GM21576 (cell line): Measurements from ENCODE around the gene SLC38A11.
"Not testable (repeated sequence)": the region's sequence is repeated elsewhere in the genome, so short reads cannot be mapped to it uniquely, and the experiment has no call there.

ENCODE experiments used
- ATAC-seq: cut with Tn5 transposase; IDR thresholded peaks from one replicate; pipeline ENCODE4 v1.9.1; 2021; ENCODE audit warnings: mild to moderate bottlenecking, moderate library complexity; ENCODE audit not compliant: unreplicated experiment

SLC38A11 gene

DNA sequence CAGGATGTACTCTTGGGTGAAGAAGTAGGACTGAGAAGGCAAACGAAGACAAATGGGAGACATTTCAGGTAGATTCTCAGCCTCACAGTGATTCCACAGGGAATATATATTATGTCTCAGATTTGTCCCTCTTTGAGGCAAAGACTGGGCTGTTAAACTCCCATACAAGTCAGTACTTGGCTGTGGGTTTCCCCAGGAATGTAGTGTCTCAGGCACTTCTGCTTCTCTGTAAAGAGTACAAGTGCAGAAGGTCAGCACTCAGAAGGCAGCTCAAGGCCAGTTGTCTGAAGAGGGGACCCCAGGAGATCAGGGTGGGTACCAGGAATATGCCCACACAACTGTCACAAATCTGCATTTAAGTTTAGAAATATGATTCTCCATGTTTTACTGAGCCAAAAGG, 73.8 kb downstream of the SLC38A11 start:
- no peak for ATAC-seq

DNA sequence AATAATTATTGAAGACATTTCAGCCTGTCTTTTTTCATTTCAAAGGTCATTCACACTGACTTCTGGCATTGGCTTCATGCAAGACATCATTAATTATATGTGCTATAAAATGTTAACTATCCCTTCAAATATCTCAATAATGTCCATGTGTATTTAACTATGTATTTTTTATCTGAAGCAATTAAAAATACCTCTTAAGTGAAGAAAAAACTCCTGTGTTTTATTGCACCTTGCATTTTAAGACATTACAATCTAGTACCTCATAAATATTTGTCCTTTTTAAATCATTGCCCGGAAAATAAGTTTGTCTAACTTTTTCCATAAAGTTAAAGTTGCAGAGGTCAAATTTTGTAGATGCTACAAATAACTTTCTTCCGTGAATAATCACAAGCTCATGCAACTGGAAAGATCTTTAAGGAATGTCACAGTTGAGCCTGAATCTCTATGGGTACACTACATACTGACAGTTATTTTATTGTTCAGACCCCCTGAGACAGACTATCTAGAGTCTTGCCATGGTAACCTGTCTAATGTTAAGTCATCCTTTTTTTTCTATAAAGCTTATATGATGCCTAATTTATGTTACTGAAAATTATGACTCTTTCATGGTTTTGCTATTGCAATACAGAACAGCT, 75.3 kb downstream of the SLC38A11 start:
- ATAC-seq: no peak

DNA sequence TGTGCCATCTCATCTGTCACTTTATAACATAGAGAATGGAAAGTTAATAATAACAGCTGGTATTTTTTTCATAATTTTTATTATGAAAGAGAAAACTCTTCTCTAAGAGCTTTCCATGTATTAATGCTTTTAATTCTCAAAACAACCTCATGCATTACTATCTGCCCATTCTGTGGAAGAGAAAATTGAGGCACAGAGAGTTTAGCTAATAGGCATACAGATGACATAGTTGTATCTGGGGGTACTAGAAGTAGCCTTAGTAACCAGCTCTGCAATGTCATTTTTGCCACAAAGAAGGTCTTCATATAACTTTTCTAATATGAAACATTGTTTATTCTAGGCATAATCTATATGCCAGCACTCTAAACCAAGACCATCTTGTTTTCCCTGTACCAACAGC, 77.4 kb downstream of the SLC38A11 start:
- no peak for ATAC-seq

DNA sequence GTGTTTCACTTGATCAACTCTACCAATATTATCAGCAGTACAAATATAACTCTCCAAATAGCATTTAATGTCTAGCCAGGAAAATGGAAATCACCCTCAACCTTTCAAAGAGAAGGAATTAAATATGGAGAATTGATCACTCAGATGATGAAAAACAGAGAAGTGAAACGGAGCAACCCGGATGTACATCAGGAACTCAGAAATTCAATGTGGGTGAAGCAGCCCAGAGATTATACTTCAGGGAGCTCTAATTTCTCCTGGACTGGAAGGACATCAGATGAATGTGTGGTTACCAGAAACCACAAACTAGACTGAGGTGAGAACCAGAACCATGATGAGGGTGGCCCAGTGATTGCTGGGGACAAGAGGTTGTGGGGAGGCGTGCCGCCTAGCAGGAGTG, 78.2 kb downstream of the SLC38A11 start:
- ATAC-seq: no peak

DNA sequence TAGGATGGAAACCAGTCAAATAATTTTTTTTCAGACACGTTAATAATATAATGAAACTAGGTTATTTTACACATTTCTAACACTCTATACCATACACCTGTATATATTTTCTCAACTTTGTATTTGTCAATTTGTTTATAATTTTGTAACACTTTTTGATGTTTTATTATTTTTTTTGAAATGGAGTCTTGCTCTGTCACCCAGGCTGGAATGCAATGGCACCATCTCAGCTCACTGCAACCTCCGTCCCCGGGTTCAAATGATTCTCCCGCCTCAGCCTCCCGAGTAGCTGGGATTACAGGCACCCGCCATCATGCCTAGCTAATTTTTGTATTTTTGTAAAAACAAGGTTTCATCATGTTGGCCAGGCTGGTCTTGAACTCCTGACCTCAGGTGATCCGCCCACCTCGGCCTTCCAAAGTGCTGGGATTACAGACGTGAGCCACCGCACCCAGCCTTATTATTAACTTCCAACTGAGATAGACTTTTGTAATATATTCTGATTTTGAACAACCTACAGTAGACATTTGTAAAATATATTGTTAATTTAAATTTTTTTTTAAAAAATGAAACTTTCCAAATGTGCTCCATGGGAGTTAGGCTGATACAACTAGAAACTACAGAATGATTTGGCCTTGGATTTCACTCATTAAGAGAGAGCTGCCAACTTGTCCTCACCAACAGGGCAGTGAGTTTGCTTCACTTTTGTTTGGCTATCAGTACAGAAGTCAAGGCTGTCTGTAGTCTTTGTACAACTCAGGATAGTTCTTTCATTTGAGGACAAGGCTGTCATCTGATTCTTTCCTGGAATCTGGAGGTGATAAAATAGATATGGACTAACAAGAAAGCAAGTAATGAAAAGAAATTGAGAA, 79.8 kb downstream of the SLC38A11 start:
- no peak for ATAC-seq

DNA sequence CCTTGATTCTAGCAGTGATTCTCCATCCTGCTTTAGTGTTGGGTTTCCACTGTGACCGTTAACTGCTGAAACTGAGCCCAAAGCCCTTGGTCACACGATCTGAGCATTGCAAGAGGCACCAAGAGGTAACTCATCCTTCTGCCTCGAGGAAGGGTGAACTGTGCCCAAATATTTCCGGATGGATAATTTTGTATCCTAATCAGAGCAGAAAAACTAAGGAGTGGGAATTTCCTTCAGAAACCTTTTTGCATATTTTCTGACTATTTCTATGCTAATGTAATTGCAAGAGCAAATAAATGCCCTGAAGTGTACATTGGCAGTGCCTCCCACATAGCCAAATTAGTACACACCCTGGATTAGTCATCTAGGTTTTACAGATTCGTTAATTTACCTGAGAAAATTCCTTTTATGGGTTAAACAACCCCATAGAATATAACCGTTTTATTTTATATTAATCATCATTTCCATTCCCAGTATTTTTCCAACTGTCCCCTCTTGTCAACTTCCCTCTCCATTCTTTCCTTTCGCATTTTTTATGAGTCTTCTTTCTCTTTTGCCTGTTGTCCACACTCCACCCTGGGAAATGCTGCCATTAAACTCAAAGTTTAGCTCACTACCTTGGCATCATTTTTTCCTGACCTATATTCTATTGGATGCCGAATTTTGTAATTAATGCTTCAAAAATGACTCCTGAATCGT, 82.0 kb downstream of the SLC38A11 start:
- no peak for ATAC-seq

DNA sequence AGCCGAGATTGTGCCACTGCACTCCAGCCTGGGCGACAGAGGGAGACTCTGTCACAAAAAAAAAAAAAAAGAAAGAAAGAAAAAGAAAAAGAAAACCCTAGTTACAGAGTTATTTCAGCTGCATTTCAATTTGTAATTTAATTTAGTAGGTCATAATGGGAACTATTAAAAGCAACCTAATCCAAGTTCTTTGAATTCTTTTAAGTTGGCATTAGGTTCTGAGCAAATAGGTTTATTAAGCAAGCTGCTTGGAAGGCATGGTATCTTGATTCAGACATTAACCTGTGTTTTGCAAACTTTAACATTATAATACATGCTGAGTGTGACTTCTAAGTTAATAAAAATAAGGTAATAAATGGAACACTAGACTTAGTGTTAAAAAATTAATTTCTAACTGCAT, 83.9 kb downstream of the SLC38A11 start:
- no peak for ATAC-seq

DNA sequence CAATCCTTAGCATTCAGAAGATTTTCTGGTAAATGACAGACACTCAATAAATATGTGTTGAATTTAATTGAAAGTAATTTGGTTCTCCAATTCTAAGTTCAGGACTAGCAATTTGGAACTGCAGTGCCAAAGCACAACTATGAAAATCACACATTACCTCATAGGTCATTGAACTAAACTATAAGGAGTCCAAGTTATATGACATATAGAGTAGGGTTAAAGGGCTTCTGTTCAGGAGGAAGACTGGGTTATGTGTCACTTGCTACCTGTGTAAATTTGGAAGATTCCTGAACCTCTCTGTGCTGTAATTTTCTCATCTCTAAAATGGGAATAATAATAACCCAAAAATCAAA, 85.9 kb downstream of the SLC38A11 start:
- no peak for ATAC-seq

DNA sequence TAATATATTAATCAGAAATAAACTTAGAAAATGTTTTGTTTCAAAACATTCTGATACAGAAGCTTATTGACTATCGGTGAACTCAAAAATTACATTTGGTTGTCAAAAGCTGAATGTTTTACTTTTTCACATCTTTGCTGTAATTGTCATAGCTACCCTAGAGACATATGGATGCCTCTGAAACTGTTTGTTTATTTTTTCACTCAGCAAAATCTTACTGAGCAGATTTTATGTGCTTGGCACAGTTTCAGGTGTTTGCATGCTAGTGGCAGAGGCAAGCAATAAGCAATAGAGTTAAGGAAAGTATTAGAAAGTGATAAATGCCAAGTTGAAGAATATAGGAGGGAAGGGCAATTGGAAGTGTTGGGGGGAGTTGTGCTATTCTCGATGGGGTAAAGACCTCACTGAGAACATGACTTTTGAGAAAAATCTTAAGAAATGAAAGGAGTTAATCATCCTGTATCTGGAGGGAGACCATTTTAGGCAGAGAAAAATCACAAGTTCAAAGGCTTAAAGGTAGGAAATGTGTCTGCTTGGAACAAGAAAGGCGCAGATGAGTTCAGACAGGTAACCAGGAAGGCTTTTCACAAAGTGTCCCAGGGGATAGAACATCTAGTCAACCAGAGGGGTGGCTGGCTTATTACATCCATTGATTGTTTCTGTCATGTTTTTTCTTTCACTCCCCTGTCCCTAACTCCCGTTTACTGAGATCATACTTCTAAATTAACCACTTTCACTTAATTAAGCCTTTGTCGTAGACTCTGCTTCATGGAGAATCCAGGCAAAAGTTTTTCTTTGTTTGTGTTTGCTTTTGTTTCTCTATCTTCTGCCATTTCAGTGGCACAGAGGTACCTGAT, 86.5 kb downstream of the SLC38A11 start:
- no peak for ATAC-seq

DNA sequence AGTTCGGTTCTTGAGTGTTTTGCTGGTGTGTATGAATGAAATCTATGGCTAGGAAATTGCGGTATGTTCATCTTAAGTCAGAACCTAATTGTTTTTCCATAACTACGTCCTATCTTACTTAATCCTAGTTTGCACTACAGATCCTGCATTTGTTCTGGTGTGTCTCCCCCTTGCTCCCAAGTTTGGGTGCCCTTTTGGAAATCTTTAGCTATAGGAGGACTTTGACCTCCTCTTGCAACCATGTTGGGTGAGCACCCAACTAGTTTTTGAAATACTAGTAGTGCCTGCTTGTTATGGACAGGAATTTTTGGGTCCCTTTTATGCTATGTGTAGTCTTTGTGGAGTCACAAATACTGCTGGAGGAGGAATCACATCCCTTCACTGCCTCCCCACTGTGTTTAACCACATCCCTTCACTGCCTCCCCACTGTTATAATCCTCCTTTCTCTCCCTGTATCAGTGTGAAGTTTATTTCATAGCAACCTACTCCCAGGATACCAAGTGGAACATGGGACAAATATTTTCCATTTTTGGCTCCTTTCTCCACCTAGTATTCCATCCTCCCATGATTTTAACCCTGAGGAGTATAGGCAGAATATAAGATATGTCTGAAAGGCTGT, 87.4 kb downstream of the SLC38A11 start:
- no peak for ATAC-seq

DNA sequence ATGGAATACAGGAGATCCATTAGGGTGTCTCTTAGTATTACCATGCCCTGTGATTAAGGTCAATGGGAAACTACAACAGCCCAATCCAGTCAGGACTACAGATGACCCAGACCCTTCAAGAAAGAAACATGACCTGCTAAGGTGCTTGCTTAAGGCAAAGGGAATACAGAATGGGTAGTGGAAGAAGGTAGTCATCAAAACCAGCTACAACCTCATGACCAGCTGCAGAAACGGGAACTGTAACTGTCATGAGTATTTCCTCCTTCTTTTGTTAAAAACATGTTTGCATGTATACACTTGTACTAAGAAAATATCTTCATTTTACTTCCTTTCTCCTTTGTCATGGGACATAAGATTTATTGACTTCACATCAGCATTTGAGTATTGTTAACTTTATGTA, 88.9 kb downstream of the SLC38A11 start:
- ATAC-seq: not testable (repeated sequence)

DNA sequence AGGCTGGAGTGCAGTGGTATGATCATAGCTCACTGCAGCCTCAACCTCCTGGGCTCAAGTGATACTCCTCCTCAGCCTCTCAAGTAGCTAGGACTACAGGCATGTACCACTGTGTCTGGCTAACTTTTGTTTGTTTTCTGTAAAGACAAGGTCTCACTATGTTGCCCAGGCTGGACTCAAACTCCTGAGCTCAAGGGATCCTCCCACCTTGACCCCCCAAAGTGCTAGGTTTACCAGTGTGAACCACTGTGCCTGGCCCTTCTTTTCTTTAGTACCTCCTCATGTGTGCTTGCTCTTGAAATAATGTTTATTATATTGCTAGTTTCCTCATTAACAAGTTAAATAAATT, 94.7 kb downstream of the SLC38A11 start:
- ATAC-seq: no peak

DNA sequence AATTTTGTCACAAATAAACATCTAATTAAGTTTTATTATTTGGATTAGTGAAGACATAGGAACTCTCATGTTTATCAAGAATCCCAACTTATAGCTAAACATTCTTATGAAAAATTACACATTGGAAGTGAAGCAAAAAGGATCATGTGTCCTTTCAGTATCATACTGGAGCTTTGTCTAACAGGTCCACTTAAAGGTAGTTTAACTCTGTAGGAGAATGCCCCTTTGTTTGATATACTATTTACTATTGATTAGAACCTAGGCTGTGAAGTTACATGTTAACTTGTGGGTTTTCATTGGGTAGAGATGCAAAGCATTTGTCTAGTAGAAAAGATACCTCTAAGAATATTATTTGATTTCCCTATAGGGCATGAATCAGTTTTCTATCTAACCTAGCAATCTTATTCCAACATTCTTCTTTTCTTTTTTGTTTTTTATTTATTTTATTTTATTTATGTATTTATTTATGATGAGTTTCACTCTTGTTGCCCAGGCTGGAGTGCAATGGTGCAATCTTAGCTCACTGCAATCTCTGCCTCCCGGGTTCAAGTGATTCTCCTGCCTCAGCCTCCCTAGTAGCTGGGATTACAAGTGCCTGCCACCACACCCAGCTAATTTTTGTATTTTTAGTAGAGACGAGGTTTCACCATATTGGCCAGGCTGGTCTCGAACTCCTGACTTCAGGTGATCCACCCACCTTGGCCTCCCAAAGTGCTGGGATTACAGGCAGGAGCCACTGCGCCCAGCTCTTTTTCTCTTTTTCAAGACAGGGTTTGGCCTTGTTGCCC, 95.2 kb downstream of the SLC38A11 start:
- ATAC-seq: not testable (repeated sequence)

DNA sequence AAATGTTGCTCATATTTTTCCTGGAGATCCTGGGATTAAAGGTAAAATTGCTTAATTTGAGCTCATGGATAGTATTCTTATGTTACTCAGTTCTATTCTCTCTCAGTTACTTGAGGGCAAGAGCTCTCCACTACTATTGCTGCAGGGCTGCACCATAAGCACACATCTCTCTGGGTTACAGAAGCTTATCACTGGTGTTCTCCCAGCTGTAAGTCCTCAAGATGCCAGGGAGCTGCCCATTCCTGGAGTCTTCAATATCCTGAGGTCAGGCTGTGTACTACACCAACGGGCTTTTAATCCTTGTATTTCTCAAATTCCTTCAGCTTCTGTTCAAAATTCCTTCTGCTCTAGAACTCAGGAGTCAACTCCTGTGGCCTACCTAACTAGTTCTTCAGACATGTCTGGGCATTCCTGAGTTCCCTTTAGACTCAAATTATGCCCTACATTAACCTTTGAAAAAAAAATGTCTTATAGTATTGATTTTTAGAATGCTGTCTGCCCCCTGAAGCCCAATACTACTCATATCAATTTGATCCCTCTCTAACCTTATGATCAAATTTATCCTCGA, 96.0 kb downstream of the SLC38A11 start:
- no peak for ATAC-seq

DNA sequence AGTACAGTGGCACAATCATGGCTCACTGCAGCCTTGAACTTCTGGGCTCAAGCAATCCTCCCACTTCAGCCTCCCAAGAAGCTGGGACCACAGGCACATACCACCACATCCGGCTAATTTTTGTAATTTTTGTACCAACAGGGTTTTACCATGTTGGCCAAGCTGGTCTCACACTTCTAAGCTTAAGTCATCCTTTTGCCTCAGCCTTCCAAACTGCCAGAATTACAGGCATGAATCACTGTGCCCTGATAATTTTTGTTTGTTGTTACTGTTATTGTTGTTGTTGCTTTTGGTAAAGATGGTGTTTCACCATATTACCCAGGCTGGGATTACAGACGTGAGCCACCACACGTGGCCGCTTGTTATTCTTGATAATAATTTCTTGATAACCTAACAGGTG, 103.2 kb downstream of the SLC38A11 start:
- ATAC-seq: no peak

DNA sequence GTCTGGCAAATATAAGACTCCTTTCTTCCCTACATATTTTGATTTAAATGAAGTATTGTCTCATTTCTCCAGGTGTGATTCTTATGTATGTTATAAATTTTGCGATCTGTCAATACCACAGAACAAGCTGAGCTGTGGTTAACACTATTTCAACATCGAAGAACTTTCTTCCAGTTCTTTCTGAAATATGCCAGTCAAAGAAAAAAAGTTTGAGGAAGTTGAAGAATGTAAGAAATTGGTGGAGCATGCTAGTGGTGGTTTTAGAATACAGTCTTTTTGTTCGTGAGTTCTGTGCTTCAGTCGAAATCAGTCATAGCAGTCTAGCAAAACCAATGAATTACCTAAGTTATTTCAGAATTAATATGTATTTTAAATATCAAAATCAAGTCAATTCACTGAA, 105.1 kb downstream of the SLC38A11 start:
- ATAC-seq: no peak

DNA sequence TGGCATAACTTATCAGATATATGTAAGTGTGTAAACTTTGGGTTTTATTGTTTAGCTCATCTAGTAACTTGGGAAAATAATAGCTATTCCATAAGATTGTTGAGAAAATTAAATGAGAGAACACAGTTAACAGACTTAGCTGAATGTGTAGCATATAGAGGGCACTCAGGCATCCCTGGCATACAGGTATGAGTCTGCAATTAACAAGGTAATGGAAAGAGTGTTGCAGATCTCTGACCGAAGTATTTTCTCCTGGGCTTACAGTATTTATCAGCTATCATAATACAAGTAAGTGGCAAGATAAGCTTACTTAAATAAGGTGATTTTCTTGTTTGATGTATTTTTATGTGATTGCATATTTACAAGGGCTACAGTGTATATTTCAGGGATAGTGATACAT, 105.8 kb downstream of the SLC38A11 start:
- ATAC-seq: no peak

DNA sequence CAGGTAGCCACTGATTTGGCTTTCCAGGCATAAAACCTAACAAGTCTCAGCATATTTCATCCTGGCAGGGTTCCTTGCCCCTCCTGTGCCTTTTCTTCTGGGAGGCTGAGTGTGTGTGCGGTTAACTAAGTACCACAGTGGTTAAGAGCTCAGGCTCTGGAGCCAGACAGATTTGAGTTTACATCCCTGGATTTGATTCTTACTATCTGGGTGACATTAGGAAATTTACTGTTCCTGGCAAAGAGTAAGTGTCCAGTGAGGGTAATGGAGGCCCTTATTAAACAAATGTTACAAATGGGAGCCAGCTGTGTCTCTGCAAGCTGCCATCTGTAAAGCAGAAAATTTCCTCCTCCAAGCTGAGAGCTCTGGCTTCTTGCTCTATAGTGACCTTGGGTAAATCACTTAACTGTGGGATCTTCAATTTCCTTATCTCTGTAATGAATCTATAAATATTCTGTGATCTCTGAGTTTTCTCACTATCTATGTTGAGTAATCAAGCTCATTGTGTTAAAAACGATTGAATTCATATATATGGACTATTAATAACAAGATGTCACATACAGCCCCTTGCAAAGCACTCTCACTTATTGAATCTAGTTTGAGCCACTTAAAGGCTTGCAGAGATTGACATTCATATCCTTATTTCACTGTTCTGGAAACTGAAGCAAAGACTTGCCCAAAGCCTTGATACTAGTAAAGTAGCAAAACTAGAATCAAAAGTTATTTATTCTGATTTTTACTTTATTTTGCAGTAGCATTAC, 107.2 kb downstream of the SLC38A11 start:
- ATAC-seq: no peak

DNA sequence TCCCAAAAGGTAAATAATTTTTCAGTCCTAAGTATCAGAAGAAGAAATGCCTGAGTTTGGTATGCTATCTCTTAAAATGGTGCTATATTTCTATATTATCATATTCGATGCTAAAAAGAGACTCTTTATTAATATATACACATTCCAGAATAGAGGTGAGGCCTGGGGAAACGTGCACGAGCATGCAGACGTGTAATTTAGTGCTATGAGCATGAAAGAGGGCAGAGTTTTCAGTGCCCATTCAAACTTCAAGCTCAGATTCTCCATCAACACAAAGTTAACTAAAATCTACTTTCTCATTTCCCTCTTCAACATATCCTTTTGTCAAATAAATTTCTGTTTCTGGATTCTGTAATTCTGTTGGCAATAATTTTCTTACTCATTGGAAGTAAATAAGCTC, 108.0 kb downstream of the SLC38A11 start:
- ATAC-seq: no peak
